Stimulated activated CD8-positive, alpha-beta memory T cell treated with anti-CD3 and anti-CD28 coated beads, Interleukin-7, amount 100 ng/mL, for 24 hours (primary cell): ENCODE results near the gene DPP4.
"Not testable (repeated sequence)": the region's sequence is repeated elsewhere in the genome, so short reads cannot be mapped to it uniquely, and the experiment has no call there.

Experiments
- DNase-seq: peaks from one replicate; pipeline ENCODE4 v3.0.0-alpha.2; 2020; ENCODE audit warnings: low read depth

Gene DPP4

DNA sequence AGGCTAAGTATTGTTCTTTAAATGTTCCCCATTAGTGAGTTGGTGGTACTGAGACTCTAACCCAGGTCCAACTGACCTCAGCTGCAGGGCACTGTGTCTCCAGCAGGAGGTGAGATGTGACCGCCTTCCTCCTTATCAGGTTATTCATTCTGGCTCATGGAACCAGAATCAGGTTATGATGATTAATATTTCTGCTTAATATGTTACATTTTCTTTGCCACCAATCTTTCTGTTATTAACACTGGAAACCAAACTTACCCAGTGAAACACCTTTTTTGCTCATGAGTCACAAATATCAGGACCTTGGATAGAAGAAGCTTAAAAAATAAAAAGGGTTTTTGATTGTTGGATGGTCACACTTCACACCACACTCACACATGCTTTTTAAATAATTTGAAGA, 85.4 kb downstream of the DPP4 start:
- DNase-seq: no peak

DNA sequence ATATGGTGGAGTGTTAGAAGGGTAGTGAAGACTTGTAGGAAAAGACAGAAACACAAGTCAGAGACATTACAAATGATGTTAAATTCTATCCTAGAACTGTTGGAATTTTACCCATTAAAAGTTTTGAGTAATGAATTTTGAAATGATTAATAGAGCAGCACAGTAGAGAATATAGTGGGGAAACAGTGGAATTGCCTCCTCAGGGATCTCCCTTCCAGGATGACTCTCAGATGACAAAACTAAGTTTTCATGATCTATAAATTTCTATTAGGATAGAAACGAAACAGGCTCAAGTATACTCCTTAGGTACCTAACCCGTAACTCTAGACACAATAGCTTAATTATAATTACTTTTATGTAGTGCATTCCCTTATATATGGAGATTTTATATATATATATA, 86.7 kb downstream of the DPP4 start:
- no peak for DNase-seq

DNA sequence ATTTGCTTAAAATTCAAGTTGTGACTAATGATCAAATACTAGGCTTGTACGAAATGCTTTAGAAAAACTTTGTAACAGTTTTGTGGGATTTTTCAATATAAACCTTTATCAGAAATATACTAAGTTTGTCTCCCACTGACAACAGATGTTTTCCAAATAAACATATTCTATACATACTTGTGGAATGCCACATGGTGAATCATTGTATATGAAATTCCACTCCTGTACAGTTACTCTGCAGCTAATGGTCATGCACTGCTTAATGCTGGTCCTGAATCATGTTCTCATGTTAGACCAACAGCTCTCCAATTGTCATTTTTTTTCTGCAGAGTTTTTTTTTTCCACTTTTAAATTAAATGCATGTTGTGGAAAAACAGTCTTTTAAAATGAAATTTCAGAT, 90.1 kb downstream of the DPP4 start:
- no peak for DNase-seq

DNA sequence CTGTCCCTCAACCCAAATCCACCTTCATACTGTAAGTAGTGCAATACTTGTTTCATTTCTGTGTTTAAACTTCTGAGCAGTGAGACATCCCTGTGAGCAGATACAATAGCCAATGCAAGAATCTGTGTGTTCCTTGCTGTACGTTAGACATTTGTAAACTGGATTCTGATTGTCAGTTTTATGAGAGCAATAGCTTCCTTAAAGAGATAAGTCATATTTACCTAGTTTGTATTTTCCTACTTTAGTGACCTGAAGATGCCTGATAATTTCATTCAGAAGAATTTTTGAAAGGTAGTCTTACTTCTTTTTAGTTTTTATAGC, 90.7 kb downstream of the DPP4 start:
- no peak for DNase-seq

DNA sequence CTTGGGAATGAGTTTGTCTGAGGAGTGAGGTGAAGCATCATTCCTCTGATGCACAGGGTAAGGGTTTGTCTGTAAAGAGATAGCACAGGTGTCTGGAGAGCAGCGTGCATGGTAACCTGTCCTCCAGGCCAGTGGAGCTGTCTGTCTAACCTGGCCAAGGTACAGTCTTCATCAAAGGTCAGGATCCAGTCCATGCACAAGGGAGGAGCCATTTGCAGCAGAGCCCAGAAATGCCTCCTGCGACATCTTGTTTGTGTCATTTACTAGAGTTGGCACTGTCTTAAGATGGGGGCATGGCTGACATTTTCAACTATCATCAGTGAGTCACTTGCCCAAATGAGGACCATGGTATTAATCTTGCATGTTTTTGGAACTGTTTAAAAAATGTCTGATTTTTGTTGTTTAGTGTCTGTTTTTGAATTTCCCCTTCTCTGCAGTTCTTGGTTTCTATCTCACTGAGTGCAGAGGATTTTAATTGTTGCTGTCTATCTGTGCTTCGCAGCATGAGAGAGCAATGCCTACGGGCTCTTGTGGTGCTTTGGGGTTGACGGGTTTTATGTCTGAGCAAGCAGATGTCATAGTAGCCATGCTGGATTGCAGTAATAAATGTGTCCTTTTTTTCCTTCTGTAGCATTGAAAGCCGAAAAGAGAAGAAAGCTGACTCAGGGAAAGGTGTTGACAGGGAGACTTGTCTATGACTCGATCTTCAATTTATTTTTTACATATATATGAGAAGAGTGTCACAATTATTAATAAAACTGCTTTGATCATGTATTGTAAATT, 91.3 kb downstream of the DPP4 start:
- no peak for DNase-seq

DNA sequence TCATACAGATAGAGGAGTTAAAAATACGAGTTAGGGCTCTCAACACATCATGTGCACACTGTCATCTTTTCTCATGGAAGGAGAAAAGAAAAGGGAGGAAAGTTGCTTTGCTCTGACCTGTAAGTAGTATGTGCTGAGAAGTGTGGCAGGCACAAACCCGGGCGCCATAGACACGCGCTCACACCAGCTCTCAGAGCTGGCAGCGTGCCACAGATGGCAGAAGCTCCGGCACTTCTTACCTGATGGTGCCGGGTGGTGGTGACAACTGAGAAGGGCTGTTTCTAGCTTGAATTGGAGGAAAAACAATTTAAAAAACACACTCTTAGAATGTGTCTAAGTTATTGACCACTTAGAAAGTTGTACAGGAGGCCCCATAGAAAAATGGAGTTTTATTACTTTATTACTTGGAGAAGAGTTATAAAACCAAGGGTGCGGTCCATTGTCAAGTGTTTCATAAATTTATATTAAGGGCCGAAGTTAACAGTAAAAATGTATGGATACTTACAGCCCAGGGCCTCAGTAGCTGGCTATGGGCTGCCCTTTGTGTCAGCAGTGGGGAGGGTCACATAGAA, 92.2 kb downstream of the DPP4 start:
- no peak for DNase-seq

DNA sequence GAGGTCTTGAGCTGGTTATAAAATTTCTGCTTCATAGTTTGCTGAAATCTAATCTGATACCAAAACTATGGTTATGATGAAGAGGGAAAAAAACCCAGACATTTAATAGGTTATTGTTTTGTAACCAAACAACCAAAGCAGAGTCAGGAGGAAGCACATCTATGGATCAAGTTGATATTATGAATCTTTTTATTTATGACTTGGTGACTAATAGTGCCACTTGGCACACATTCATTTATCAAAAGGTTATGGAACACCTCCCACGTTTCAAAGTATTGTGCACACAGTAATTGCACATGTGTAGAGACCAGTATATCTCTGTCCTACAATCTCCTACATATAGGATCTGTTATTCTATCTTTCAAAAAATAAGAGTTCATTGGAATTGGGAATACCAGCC, 93.0 kb downstream of the DPP4 start:
- no peak for DNase-seq

DNA sequence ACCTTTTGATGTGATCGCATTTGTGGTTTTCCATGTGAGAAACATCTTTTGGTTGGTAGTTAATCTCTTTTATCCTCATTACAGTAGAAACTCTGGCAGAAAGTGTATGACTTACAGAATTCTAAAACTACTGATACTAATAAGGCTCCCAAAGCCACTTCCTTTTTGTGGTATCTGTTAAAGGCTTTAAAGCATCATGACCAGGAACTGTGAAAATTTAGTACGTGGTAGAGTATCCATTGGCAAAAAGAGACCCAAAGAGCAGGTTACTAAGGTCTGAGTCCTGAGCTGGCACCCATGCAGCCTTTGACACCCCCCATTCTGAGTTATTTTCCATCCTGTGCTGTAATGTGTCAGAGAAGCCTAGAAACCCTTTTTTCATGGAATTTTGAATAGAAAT, 94.5 kb downstream of the DPP4 start:
- DNase-seq: no peak

DNA sequence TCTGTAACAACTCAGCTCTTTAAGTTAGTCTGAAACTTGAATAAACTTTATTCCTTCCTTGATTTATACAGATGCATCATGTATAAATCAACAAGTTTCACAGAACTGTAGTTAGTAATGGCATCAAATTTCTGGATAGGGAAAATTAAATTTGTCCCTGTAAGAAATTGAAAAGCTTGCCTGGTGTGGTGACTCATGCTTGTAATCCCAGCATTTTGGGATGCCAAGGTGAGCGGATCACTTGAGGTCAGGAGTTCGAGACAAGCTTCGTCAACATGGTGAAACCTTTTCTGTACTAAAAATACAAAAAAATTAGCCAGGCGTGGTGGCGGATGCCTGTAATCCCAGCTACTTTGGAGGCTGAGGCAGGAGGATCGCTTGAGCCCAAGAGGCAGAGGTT, 96.1 kb downstream of the DPP4 start:
- not testable (repeated sequence) for DNase-seq

DNA sequence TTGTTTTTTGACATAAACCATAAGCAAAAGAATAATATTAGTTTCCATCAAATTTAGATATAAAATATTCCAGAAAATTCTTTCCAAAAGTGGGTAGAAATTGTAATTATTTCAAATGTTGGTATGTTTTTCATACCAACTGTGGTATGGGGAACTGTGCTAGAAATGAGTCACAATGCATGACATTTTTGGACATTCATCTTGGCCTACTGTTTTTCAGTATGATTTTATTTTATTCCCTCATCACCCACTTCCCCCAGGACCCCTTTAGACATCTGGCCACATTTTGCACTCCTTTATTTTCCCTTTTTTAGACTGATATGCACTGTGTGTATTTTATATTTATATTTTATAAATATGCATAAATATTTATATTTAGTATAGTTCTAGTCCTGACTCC, 97.1 kb downstream of the DPP4 start:
- no peak for DNase-seq

DNA sequence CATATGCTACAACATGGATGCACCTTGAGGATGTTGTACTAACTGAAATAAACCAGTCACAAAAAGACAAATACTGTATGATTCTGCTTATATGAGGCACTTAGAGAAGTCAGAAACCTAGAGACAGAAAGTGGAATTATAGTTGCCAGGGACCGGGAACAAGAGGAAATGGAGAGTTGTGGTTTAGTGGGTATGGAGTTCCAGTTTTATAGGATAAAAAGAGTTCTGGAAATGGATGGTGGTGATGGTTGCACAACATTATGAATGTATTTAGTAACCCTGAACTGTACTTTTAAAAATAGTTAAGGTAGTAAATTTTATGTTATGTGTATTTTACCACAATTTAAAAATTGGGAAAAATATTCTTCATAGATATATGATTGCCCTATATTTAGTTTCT, 97.7 kb downstream of the DPP4 start:
- DNase-seq: no peak

DNA sequence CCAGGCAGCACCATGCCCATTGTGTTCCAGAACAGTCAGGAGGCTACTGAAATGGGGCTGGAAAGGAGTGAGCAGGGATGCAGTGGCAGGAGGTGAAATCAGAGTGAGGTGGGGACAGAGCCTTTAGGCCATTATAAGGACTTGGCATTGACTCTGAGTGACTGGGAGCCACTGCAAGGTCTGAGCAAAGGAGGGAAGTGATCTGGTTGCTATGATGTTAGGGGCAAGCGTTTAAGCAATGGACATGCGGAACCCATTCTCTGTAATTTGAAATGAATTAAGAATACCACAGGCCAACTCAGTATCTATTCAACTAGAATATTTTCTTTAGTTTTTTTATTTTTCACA, 98.2 kb downstream of the DPP4 start:
- DNase-seq: no peak

DNA sequence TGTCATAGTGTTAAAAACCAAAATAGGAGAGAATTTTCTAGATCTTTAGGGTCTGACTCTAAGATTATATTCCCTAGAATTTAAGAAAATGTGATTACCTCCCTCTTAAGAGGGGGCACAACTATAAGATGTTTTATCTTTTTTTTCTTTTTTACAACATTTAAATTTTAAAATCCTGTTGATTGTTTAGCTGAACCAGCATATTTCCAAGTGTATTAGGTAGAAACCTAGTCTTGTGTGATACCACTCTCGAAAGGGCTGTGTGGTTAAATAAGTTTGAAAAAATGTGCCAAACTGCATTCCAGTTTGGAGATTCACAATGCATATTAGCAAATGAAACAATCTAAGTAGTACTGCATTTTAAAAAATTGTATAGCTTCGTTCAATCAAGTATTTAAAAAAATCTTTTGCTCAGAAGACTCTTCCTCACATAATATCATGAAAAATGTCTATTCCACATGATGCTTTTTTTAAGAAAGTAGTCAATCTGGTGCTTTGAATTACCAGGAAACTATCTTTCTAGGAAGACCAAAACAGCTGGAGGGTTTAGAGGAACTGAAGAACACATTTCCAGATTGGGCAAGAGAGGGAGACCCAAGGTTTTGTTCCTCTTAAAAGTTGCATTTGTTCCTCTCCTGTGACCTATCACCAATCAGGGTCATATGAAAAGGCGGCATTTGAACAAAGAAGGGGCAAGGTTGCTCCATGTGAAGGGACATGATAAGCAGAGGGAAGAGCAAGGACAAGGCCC, 98.8 kb downstream of the DPP4 start:
- DNase-seq: no peak

DNA sequence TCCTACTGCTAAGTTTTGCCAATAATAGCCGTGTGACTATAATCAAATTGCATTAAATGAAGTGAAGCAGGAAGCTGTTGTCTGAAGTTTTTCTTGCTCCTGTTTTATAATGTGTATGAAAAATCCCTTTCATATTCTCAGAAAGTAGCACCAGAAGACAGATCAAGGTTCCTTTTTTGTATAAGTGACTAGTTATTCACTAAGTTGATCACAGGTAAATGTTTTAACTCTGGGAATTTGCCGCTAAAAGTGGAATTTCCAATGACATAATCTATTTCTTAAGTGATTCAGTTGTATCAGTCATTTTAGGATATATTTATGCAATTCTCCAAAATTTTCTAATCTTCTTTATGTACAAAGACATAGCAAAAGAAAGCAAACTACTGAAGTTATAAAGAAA, 99.6 kb downstream of the DPP4 start:
- no peak for DNase-seq

DNA sequence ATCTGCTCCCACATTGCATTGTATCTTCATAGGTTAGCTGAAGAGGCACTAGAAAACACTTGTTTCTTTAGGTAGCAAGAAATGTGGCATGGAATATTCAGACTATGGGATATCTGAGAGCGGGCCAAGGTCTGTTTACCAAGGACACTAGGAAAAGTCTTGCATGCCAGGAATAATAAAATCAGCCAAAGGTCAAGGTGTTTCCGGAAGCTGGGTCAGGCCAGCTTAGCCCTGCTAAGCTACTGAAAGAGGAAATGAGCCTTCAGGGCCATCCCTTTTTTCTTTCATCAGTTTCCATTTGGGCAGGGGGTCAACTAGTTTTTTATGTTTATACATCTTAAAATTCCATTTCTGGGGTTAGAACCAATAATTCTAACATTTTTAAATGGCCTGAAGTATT, 101.1 kb downstream of the DPP4 start:
- no peak for DNase-seq

DNA sequence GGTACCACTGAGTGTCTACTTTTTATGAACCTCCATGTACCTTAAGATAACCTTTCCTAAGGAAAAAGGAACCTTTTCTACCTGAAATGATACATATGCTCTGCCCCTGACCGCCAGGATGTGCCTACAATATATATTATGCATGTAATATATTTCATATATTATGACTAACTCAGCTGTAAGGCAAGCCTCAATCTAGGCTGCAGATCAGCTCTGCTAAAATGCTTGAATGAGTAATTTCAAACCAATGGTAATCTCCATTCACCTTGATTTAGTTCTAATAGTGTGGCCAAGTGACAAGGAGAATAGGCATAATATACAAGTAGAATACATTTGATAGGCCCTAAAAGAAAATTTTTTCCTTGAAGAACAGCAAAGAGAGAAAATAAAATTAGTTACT, 101.8 kb downstream of the DPP4 start:
- no peak for DNase-seq

DNA sequence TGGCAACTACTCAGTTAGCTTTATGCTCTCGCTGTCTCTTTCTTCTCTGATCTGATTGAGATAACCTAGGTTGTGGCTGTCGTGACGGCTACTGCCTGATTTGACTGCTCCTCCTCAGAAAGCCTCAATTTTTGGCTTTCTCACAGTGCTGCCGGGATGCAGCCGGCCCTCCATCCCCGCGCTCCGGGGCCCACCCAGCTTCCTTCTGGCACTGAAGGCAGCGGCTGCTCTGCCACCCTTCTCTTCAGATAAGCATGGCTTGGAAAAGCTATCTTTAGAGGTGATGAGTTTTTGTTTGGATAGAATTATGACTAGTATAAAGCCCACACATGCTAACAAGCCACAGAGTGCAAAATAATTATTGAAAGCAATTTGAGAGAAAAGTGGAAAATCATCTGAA, 102.5 kb downstream of the DPP4 start:
- no peak for DNase-seq

DNA sequence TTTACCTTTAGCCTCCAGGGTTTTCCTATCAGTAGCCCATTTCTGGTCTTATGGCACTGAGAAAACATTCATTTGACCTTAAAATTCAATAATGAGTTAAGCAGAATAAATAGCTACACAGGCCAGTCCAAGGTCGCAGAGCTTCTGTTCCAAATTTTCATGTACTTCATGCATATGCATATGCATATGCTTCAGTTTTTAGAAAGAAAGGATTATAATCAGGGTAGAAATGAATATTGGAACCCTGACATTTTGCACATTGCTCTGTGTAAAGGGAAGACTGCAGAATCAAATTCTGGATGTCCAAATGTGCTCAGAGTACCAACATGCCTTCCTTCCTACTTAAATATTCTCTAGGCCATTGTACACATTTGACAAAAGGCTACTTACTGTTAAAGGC, 104.9 kb downstream of the DPP4 start:
- no peak for DNase-seq

DNA sequence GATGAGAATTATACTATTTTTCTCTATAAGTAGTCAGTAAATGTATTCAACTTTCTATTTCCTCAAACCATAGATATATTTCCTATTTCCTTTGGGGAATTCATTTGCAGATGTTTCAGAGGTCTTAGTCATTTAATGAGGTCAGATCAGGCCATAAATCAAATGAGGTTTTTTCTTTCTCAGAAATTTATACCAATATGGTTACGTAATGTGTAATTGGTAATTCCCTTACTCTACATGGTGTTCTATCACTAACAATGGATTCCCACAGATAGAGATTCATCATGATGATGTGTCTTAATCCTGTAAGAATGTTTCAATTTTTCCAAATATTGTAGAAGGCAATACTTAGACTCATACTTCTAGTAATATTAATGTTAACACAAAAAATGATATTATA, 108.0 kb downstream of the DPP4 start:
- DNase-seq: no peak

DNA sequence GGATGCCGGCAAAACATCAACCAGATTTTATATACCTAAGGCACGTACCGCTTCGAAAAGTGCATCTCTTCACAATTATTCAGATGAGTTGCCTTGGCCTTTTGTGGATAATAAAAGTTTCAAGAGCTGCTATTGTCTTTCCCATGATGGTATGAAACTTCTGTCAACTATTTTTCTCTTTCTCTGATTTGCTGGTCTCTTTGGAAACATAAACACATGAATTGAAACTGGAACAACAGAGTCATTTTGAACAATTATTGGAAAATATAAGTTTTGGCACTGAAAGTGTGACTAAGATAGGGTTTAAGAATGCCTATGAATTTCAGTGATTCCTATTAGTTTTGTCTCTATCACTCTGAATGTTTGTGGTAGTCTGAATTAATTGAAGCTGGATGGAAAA, 109.9 kb downstream of the DPP4 start:
- DNase-seq: no peak

DNA sequence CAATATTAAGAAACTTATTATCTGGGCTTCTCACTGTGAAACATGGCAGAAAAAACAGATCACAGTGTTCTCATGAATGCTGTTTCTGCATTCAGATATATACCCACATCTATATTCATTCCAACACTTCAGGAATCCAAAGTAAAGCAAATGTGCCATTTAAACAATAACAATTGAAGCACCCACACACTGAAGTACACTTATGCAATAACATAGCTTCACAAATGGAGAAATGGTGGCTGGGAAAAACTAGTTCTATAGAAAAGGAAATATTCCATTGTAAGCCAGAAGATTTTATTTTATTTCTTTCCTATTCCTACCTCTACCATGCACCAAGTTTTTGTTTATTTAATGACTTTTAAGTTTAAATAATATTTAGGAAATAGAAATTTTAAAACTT, 111.9 kb downstream of the DPP4 start:
- DNase-seq: no peak

DNA sequence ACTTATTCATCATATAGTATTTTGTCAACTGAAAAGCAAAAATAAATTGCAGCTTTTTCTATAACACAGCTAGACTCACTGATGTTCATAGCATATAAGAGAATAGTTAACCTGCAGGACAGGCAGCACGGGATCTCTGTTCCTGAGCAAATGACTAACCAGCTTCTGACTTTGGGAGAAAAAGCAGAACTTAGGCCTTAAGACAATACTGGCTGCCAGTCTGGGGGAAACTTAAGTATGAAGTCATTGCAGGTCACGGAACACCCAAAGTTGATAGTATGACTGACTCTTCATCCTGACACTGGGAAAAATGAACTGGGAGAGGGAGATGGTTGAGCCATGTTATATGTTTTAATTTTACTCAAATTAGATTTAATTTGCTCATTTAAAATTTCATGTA, 113.0 kb downstream of the DPP4 start:
- DNase-seq: no peak

DNA sequence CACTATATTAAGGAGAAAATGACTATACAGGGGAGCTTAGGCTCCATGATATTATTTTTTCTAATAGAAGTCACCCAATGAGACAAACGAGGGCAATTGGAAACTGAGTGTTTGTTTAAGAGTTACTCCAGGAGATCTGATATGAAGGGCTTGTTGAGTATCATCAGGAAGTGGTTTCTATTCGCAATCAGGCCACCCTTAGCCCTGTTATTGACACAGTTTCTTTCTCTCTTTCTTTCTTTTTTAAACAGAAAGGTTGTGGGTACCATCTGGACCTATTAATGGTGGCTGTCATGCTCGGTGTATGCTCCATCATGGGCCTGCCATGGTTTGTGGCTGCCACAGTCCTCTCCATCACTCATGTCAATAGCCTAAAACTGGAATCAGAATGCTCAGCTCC, 117.3 kb downstream of the DPP4 start:
- DNase-seq: no peak

DNA sequence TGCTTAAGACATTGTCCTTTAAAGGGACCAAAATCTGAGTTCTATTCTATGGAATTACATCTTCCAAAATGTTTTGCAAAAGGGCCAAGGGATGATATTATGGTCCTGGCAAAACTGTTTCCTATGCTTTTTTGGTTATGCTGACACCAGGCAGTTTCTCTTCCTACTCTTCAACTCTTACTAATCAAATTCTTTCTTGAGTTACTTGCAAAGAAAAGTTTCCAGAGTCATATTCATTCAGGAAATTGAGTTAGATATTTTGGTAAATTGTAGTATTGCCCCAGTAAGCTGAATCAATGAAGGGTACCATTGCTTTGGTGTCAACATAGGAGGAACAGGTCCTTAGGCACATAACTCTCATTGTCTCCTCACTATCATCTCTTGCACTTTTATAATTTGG, 118.8 kb downstream of the DPP4 start:
- no peak for DNase-seq
